H9 (cell line): Measurements from ENCODE around the gene IRX4. TPM values are rescaled to one million over a fixed set of nuclear protein-coding genes. Genes with fewer than 3 reads are reported as not detected.

ENCODE experiments used
- DNase-seq: peaks from one replicate; pipeline ENCODE4 v3.0.0-alpha.2; 2017
- H2AFZ ChIP-seq: one replicate; pipeline ENCODE4 v1.6.1; 2013; ENCODE audit warnings: mild to moderate bottlenecking, low read length, control low read depth, moderate library complexity
- H2AK5ac ChIP-seq: 2 replicates; pipeline ENCODE4 v1.6.1; 2013; ENCODE audit warnings: low read length, control low read depth, mixed read lengths; ENCODE audit not compliant: insufficient read length
- H2BK120ac ChIP-seq: one replicate; pipeline ENCODE4 v1.6.1; 2013; ENCODE audit warnings: low read depth, mild to moderate bottlenecking, low read length, control low read depth, inconsistent platforms; ENCODE audit not compliant: poor library complexity, severe bottlenecking
- H2BK12ac ChIP-seq: 2 replicates; pipeline ENCODE4 v1.6.1; 2013; ENCODE audit warnings: low read length, control low read depth, mixed read lengths, low read depth; ENCODE audit not compliant: insufficient read length
- H2BK15ac ChIP-seq: 2 replicates; pipeline ENCODE4 v1.6.1; 2013; ENCODE audit warnings: low read depth, low read length, control low read depth
- H2BK20ac ChIP-seq: one replicate; pipeline ENCODE4 v1.6.1; 2013; ENCODE audit warnings: low read depth, mild to moderate bottlenecking, low read length, control low read depth, inconsistent platforms; ENCODE audit not compliant: poor library complexity, severe bottlenecking
- H2BK5ac ChIP-seq: 2 replicates; pipeline ENCODE4 v1.6.1; 2013; ENCODE audit warnings: low read length, control low read depth, mixed read lengths; ENCODE audit not compliant: insufficient read length
- H3K14ac ChIP-seq: 2 replicates; pipeline ENCODE4 v1.6.1; 2013; ENCODE audit warnings: low read length, control low read depth; ENCODE audit not compliant: insufficient read depth
- H3K18ac ChIP-seq: 2 replicates; pipeline ENCODE4 v1.6.1; 2013; ENCODE audit warnings: low read depth, mild to moderate bottlenecking, mixed read lengths, low read length, control low read depth; ENCODE audit not compliant: insufficient read length
- H3K23ac ChIP-seq: 2 replicates; pipeline ENCODE4 v1.6.1; 2013; ENCODE audit warnings: low read length, control low read depth, mixed read lengths, low read depth; ENCODE audit not compliant: insufficient read length
- H3K23me2 ChIP-seq: 2 replicates; pipeline ENCODE4 v1.6.1; 2013; ENCODE audit warnings: low read depth, mild to moderate bottlenecking, mixed read lengths, low read length, control low read depth; ENCODE audit not compliant: insufficient read length, poor library complexity, severe bottlenecking
- H3K27ac ChIP-seq: 2 replicates; pipeline ENCODE4 v1.5.1; 2013; ENCODE audit warnings: low read length, control low read depth, mixed read lengths, low read depth; ENCODE audit not compliant: insufficient read length
- H3K27me3 ChIP-seq: 2 replicates; pipeline ENCODE4 v1.6.1; 2013; ENCODE audit warnings: low read length, control low read depth, inconsistent platforms; ENCODE audit not compliant: insufficient read depth
- H3K4ac ChIP-seq: 2 replicates; pipeline ENCODE4 v1.6.1; 2013; ENCODE audit warnings: low read depth, mild to moderate bottlenecking, control low read depth, inconsistent platforms, low read length, moderate library complexity
- H3K4me1 ChIP-seq: 2 replicates; pipeline ENCODE4 v1.6.1; 2013; ENCODE audit warnings: low read length, control low read depth, inconsistent platforms; ENCODE audit not compliant: insufficient read depth
- H3K4me2 ChIP-seq: 2 replicates; pipeline ENCODE4 v1.6.1; 2013; ENCODE audit warnings: low read length, control low read depth, mixed read lengths; ENCODE audit not compliant: insufficient read length, insufficient read depth
- H3K56ac ChIP-seq: 2 replicates; pipeline ENCODE4 v1.6.1; 2013; ENCODE audit warnings: low read depth, mild to moderate bottlenecking, mixed read lengths, low read length, control low read depth; ENCODE audit not compliant: insufficient read length
- H3K79me1 ChIP-seq: 2 replicates; pipeline ENCODE4 v1.6.1; 2013; ENCODE audit warnings: low read depth, mild to moderate bottlenecking, moderate library complexity, low read length, control low read depth, inconsistent platforms; ENCODE audit not compliant: insufficient read depth, poor library complexity, severe bottlenecking
- H3K79me2 ChIP-seq: 2 replicates; pipeline ENCODE4 v1.6.1; 2013; ENCODE audit warnings: low read length, control low read depth, inconsistent platforms; ENCODE audit not compliant: insufficient read depth
- H3K9ac ChIP-seq: 2 replicates; pipeline ENCODE4 v1.6.1; 2013; ENCODE audit warnings: low read length, control low read depth, mixed read lengths; ENCODE audit not compliant: insufficient read length; ENCODE audit errors: extremely low read depth
- H3K9me3 ChIP-seq: one replicate; pipeline ENCODE4 v1.6.1; 2013; ENCODE audit warnings: low read depth, low read length, inconsistent platforms; ENCODE audit not compliant: control insufficient read depth
- H3T11ph ChIP-seq: one replicate; pipeline ENCODE4 v1.6.1; 2013; ENCODE audit warnings: mild to moderate bottlenecking, low read length, control low read depth, inconsistent platforms
- H4K20me1 ChIP-seq: one replicate; pipeline ENCODE4 v1.6.1; 2013; ENCODE audit not compliant: control insufficient read depth, insufficient read length, insufficient read depth
- H4K5ac ChIP-seq: 2 replicates; pipeline ENCODE4 v1.6.1; 2013; ENCODE audit warnings: low read depth, mild to moderate bottlenecking, mixed read lengths, low read length, control low read depth; ENCODE audit not compliant: insufficient read length
- H4K8ac ChIP-seq: replicated peaks from 2 replicates; pipeline ENCODE4 v1.6.1; 2013; ENCODE audit warnings: low read length, control low read depth, mixed read lengths, low read depth; ENCODE audit not compliant: insufficient read length
- H4K91ac ChIP-seq: 2 replicates; pipeline ENCODE4 v1.6.1; 2013; ENCODE audit warnings: low read depth, mild to moderate bottlenecking, moderate library complexity, mixed read lengths, low read length, control low read depth; ENCODE audit not compliant: insufficient read length
- H3K27ac Mint-ChIP-seq, 3 experiments: 2 replicates in 2 of 3; 3 replicates in 1 of 3; pipeline ENCODE4 v1.8.0; 2020 to 2021; ENCODE audit warnings: mixed read lengths in 3 of 3, mild to moderate bottlenecking in 1 of 3, moderate library complexity in 1 of 3
- H3K27me3 Mint-ChIP-seq: 2 replicates; pipeline ENCODE4 v1.8.0; 2021; ENCODE audit warnings: low read depth, mild to moderate bottlenecking, moderate library complexity, mixed read lengths
- H3K36me3 Mint-ChIP-seq, 3 experiments: 2 replicates in 2 of 3; 3 replicates in 1 of 3; pipeline ENCODE4 v1.8.0; 2020 to 2021; ENCODE audit warnings: low read depth in 3 of 3, mixed read lengths in 3 of 3; ENCODE audit not compliant: insufficient read depth in 1 of 3
- H3K4me1 Mint-ChIP-seq, 2 experiments: 2 replicates each; pipeline ENCODE4 v1.8.0; 2020; ENCODE audit warnings: mixed read lengths in 2 of 2
- H3K4me3 Mint-ChIP-seq, 2 experiments: 2 replicates in 1 of 2; 3 replicates in 1 of 2; pipeline ENCODE4 v1.8.0; 2020 to 2021; ENCODE audit warnings: mild to moderate bottlenecking in 2 of 2, mixed read lengths in 2 of 2, moderate library complexity in 1 of 2
- H3K9me3 Mint-ChIP-seq, 2 experiments: 2 replicates in 1 of 2; 3 replicates in 1 of 2; pipeline ENCODE4 v1.8.0; 2020; ENCODE audit warnings: mild to moderate bottlenecking in 2 of 2, mixed read lengths in 2 of 2, moderate library complexity in 1 of 2
- WGBS: extraction: QIAGEN DNeasy Blood & Tissue Kit; methylation state at CpG from one replicate; pipeline ENCODE4 v1.1.7; 2013; ENCODE audit warnings: missing lambda C conversion rate, low lambda C conversion rate, mixed read lengths; ENCODE audit not compliant: insufficient read length; ENCODE audit errors: extremely low coverage; 5-methylcytosine and 5-hydroxymethylcytosine counted together
- total RNA-seq: library from RNA; stranded (reverse); gene quantifications from 2 replicates; pipeline ENCODE4 v1.2.1, GENCODE V29; 2021
- TF ChIP-seq, protein P1 (sequence below): fragments of 200-600 bp; sonication (generic); conservative IDR thresholded peaks from 3 replicates; pipeline ENCODE4 v1.8.0; 2021; ENCODE audit warnings: antibody characterized with exemption, mild to moderate bottlenecking

IRX4 gene
- total RNA-seq, 1 experiment from 2014 or later = 3.2 TPM

DNA sequence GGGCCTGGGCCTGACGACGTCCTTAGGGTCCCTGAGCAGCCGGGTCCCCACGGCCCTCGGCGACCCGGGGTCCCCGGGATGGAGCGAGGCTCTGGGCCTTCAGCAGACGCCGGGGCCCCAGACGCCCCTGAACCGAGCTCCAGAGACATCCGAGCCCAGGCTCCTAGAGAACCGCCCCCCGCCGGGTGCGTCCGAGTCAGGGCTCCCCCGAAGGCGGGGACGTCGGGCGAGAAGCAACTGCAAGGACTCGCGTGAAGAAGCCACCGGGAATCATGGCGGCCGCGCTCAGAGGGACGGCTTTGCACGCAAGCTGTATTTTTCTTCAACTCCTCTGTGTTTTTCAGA, 25.5 kb downstream of the IRX4 start:
- Histone ChIP-seq H3K9me3 (no peaks in the 10 kb centered on the region), H4K8ac (no peak overlapping the region), H2BK5ac (no peak overlapping the region), H3K18ac (no peak overlapping the region), H3K23ac (no peak overlapping the region), H3T11ph (no peak overlapping the region), H3K4ac (no peak overlapping the region), H3K27ac (no peak overlapping the region), H2BK120ac (no peak overlapping the region), H2AK5ac (no peak overlapping the region), H4K20me1 (no peaks in the 10 kb centered on the region), H3K23me2 (no peaks in the 10 kb centered on the region), H4K91ac (no peak overlapping the region), H3K4me2 (no peak overlapping the region), H3K9ac (no peak overlapping the region), H2BK20ac (no peak overlapping the region), H3K56ac (no peak overlapping the region), H3K79me1 (no peaks in the 10 kb centered on the region), H3K4me1 (no peaks in the 10 kb centered on the region), H2AFZ (no peak overlapping the region), H2BK15ac (no peak overlapping the region; the same call in 1 of the 2 replicates), H3K79me2 (no peaks in the 10 kb centered on the region), H3K27me3 (peaks cover 10% of the 10 kb centered on the region; the same call in 1 of the 2 replicates), H2BK12ac (no peak overlapping the region), H4K5ac (no peak overlapping the region), H3K14ac (no peak overlapping the region)
- H3K4me1 Mint-ChIP-seq = peaks cover 3% of the 10 kb centered on the region in 2 experiments; a peak in 1 of 4 replicates
- TF ChIP-seq, protein P1, sequence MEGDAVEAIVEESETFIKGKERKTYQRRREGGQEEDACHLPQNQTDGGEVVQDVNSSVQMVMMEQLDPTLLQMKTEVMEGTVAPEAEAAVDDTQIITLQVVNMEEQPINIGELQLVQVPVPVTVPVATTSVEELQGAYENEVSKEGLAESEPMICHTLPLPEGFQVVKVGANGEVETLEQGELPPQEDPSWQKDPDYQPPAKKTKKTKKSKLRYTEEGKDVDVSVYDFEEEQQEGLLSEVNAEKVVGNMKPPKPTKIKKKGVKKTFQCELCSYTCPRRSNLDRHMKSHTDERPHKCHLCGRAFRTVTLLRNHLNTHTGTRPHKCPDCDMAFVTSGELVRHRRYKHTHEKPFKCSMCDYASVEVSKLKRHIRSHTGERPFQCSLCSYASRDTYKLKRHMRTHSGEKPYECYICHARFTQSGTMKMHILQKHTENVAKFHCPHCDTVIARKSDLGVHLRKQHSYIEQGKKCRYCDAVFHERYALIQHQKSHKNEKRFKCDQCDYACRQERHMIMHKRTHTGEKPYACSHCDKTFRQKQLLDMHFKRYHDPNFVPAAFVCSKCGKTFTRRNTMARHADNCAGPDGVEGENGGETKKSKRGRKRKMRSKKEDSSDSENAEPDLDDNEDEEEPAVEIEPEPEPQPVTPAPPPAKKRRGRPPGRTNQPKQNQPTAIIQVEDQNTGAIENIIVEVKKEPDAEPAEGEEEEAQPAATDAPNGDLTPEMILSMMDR = no peak
- H3K4me3 Mint-ChIP-seq = no peak overlapping the region
- DNase-seq = no peak
- H3K27me3 Mint-ChIP-seq = peaks cover 36% of the 10 kb centered on the region
- H3K36me3 Mint-ChIP-seq = no peaks in the 10 kb centered on the region; a peak in 1 of 7 replicates
- no peaks in the 10 kb centered on the region for H3K9me3 Mint-ChIP-seq
- H3K27ac Mint-ChIP-seq = no peak overlapping the region
- WGBS = no CpG with 5 or more reads among the region's 32 CpGs
